Measurements from ENCODE around the gene CHCHD4. TPM values are rescaled to one million over a fixed set of nuclear protein-coding genes. Genes with fewer than 3 reads are reported as not detected.

Gene CHCHD4
- total and polyA plus RNA-seq, 2 of the 8 experiments (the other 6 are each of a cell fraction or from before 2014, with no cell fraction given), result 15.0 to 22.3 TPM

- H2AFZ ChIP-seq (ENCODE audit: low read length), result no peak overlapping the region
- H3K4me1 ChIP-seq (replicated peaks in 1 of 4; ENCODE audit: control insufficient read depth in 3 of 4, insufficient read depth in 4 of 4, low read length in 3 of 4), result peaks cover 0 to 3% (median 3%) of the 10 kb centered on the region in 4 experiments; a peak in 4 of 7 replicates
- H3K79me2 ChIP-seq (ENCODE audit: control insufficient read depth in 1 of 2, insufficient read depth in 2 of 2, low read length in 2 of 2), result peaks cover 7 to 19% of the 10 kb centered on the region in 2 experiments
- H2BK20ac ChIP-seq (ENCODE audit: low read length), result no peak overlapping the region
- peaks cover 12 to 42% (median 27%) of the 10 kb centered on the region in 4 experiments for H3K36me3 ChIP-seq (ENCODE audit: control insufficient read depth in 2 of 4, insufficient read depth in 4 of 4, low read length in 3 of 4)
- no peak overlapping the region for H3K14ac ChIP-seq (ENCODE audit: insufficient read length)
- no peak for DNase-seq (ENCODE audit: low read depth in 1 of 2, low spot score in 2 of 2)
- no peak overlapping the region for H3K23ac ChIP-seq (ENCODE audit: insufficient read length)
- POLR2A ChIA-PET (ENCODE audit: partially characterized antibody), result interaction anchor here (0.6 to 2.3 kb wide), 4 partner anchors 12 to 290 kb away, joined by 3 to 7 read pairs (median 3); no protein-coding TSS in a partner anchor
- peaks cover 2% of the 10 kb centered on the region for H3K79me1 ChIP-seq (ENCODE audit: low read depth, low read length)
- FAIRE-seq, result no peak
- 88% methylated on average over 5 of the region's 5 CpGs; no CpG with 5 or more reads in 1 of the 2 experiments for WGBS, 2 experiments (ENCODE audit: extremely low coverage in 1 of 2, insufficient coverage in 1 of 2, insufficient read length in 1 of 2, insufficient replicate concordance in 2 of 2, low coverage in 1 of 2, low lambda C conversion rate in 2 of 2, missing lambda C conversion rate in 1 of 2)
- H3K4me2 ChIP-seq (ENCODE audit: insufficient read depth in 1 of 2, low read depth in 2 of 2, low read length in 2 of 2), result no peak overlapping the region
- H3K56ac ChIP-seq (replicated peaks; ENCODE audit: insufficient read length, low read depth, low read length), result no peak overlapping the region
- no peak overlapping the region for H2BK5ac ChIP-seq (ENCODE audit: low read depth, low read length)
- H3K4ac ChIP-seq (replicated peaks; ENCODE audit: insufficient read length, low read depth, low read length), result no peak overlapping the region
- no peaks in the 10 kb centered on the region for H3K27me3 ChIP-seq (replicated peaks in 1 of 4; ENCODE audit: control insufficient read depth in 3 of 4, extremely low read depth in 1 of 4, insufficient read depth in 3 of 4, low read length in 3 of 4)
- no peak overlapping the region for H2BK15ac ChIP-seq (ENCODE audit: low read length)
- H2BK12ac ChIP-seq (ENCODE audit: low read depth, low read length), result no peak overlapping the region
- H3K18ac ChIP-seq (ENCODE audit: extremely low read depth, low read length), result no peak overlapping the region
- H4K20me1 ChIP-seq (replicated peaks in 1 of 2; ENCODE audit: control insufficient read depth in 1 of 2, insufficient read depth in 2 of 2, low read length in 2 of 2), result peaks cover 0 to 14% of the 10 kb centered on the region in 2 experiments
- H4K8ac ChIP-seq (ENCODE audit: extremely low read depth, insufficient read depth, low read length), result no peak overlapping the region; the same call in 1 of the 2 replicates
- H3K4me3 ChIP-seq (ENCODE audit: extremely low read depth in 1 of 4, insufficient read depth in 2 of 4, low read depth in 3 of 4, low read length in 4 of 4), result no peak overlapping the region
- H3K23me2 ChIP-seq (ENCODE audit: low read depth, low read length), result no peaks in the 10 kb centered on the region
- H3K9ac ChIP-seq (replicated peaks in 1 of 4; ENCODE audit: extremely low read depth in 1 of 4, low read depth in 3 of 4, low read length in 3 of 4), result no peak overlapping the region
- H4K5ac ChIP-seq (ENCODE audit: insufficient read length, low read depth, low read length), result no peak overlapping the region
- no peaks in the 10 kb centered on the region for H3K9me3 ChIP-seq (ENCODE audit: insufficient read depth in 2 of 2, low read depth in 1 of 2, low read length in 1 of 2)
- no peak overlapping the region for H2BK120ac ChIP-seq (replicated peaks; ENCODE audit: low read depth, low read length)
- no peak overlapping the region for H3K27ac ChIP-seq (ENCODE audit: low read depth, low read length)
- no peak overlapping the region for H2AK5ac ChIP-seq (ENCODE audit: low read depth, low read length)
- H4K91ac ChIP-seq (replicated peaks; ENCODE audit: insufficient read length, low read length), result no peak overlapping the region
- CTCF ChIA-PET (ENCODE audit: partially characterized antibody), result interaction anchor here (0.7 to 1.5 kb wide), 3 partner anchors 15 to 746 kb away, joined by 3 to 5 read pairs (median 4); no protein-coding TSS in a partner anchor
- TF ChIP-seq CTCF (IDR thresholded peaks at IDR 0.05; ENCODE audit: control extremely low read depth in 1 of 3, insufficient read depth in 1 of 3, low read depth in 1 of 3, low read length in 3 of 3), result no peak
- no peak for TF ChIP-seq CBX5 (IDR thresholded peaks at IDR 0.05; ENCODE audit: low read depth, low read length)
- no peak for TF ChIP-seq EGR1 (IDR thresholded peaks at IDR 0.05; ENCODE audit: borderline replicate concordance, low read depth, low read length)
- TF ChIP-seq SP1 (IDR thresholded peaks at IDR 0.05; ENCODE audit: low read depth, low read length), result no peak
Observed at GRCh38 chr3:14131134-14131533, 6.5 kb upstream of the CHCHD4 start.

Measured in H1 (cell line).